Neutrophil (primary cell): Measurements from ENCODE around the gene ARMC12.

Experiments used
- H3K27ac ChIP-seq: fragments of 200-600 bp; sonication (generic); 2 replicates; pipeline ENCODE4 v1.5.1; 2016; ENCODE audit warnings: mild to moderate bottlenecking, moderate library complexity
- H3K27me3 ChIP-seq: fragments of 200-600 bp; sonication (generic); 2 replicates; pipeline ENCODE4 v1.6.0; 2016; ENCODE audit warnings: mild to moderate bottlenecking
- H3K36me3 ChIP-seq: fragments of 200-600 bp; sonication (generic); 2 replicates; pipeline ENCODE4 v1.5.1; 2017
- H3K4me1 ChIP-seq, 2 experiments: fragments of 200-600 bp in 1 of 2; sonication (generic) in 1 of 2; 1 replicate in 1 of 2; 2 replicates in 1 of 2; pipeline versions ENCODE4 v1.5.1 to v1.6.1; 2013 to 2016; ENCODE audit warnings: low read depth in 1 of 2, low read length in 1 of 2, mild to moderate bottlenecking in 1 of 2, moderate library complexity in 1 of 2; ENCODE audit not compliant: control insufficient read depth in 1 of 2, insufficient read depth in 1 of 2
- H3K4me3 ChIP-seq, 2 experiments: fragments of 200-600 bp in 1 of 2; sonication (generic) in 1 of 2; 1 replicate in 1 of 2; 2 replicates in 1 of 2; pipeline ENCODE4 v1.5.1; 2013 to 2016; ENCODE audit warnings: low read depth in 1 of 2, low read length in 1 of 2, mild to moderate bottlenecking in 1 of 2, moderate library complexity in 1 of 2
- H3K9me3 ChIP-seq: fragments of 200-600 bp; sonication (generic); 2 replicates; pipeline ENCODE4 v1.5.1; 2016
- CTCF ChIP-seq: fragments of 200-600 bp; sonication (generic); IDR thresholded peaks from 2 replicates; pipeline ENCODE4 v1.5.1; 2016; ENCODE audit warnings: antibody characterized with exemption

ARMC12 gene

GRCh38 chr6:35774116-35774794 lies 37.4 kb downstream of the ARMC12 start:
- Histone ChIP-seq H3K27ac (no peak overlapping the region), H3K4me1 (peaks cover 14 to 19% of the 10 kb centered on the region in 2 experiments), H3K9me3 (no peaks in the 10 kb centered on the region), H3K36me3 (no peaks in the 10 kb centered on the region), H3K4me3 (no peak overlapping the region), H3K27me3 (peaks cover 19% of the 10 kb centered on the region)
- TF ChIP-seq CTCF: no peak

GRCh38 chr6:35775031-35775430 lies 38.2 kb downstream of the ARMC12 start:
- H3K27me3 ChIP-seq: peaks cover 19% of the 10 kb centered on the region
- no peaks in the 10 kb centered on the region for H3K9me3 ChIP-seq
- TF ChIP-seq CTCF: no peak
- peaks cover 14 to 19% of the 10 kb centered on the region in 2 experiments for H3K4me1 ChIP-seq
- H3K27ac ChIP-seq: no peak overlapping the region
- H3K36me3 ChIP-seq: no peaks in the 10 kb centered on the region
- H3K4me3 ChIP-seq: no peak overlapping the region

- Histone ChIP-seq H3K4me3 (peak within 1 kb of the TSS; percentile 50 to 71), H3K4me1 (peaks cover 9 to 10% of the 10 kb centered on the region in 2 experiments), H3K36me3 (no peaks in the 10 kb centered on the region), H3K27ac (no peak within 1 kb of the TSS), H3K27me3 (peaks cover 19% of the 10 kb centered on the region), H3K9me3 (no peaks in the 10 kb centered on the region)
- TF ChIP-seq CTCF: no peak
Measured at GRCh38 chr6:35776364-35777215, 39.8 kb downstream of the ARMC12 start, which contains the start of gene CLPSL2. CLPSL2 (plus strand) TSS chr6:35776598; CDS start chr6:35776619, 21 bp downstream.

GRCh38 chr6:35777356-35778102 lies 40.7 kb downstream of the ARMC12 start:
- H3K4me3 ChIP-seq: no peak overlapping the region
- H3K27ac ChIP-seq: no peak overlapping the region
- peaks cover 19% of the 10 kb centered on the region for H3K27me3 ChIP-seq
- peaks cover 9 to 10% of the 10 kb centered on the region in 2 experiments for H3K4me1 ChIP-seq
- no peaks in the 10 kb centered on the region for H3K9me3 ChIP-seq
- TF ChIP-seq CTCF: no peak
- H3K36me3 ChIP-seq: no peaks in the 10 kb centered on the region

DNA sequence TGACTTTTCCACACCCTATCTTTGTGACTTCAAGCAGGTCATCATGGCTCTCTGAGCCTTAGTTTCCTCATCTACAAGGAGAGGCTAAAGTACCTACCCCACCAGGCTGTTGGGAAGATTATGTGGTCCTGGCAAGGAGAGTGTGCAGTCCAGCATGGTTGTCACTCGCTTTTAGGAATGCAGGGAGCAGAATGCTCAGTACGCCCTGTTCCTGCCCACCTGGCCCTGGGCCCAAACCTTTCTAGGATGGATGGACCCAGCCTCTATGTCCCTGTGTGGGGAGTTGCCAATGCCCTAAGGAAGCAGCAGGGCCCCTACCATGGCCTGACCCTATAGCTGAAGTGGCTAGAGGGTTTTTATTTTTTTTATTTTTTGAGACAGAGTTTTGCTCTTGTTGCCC lies 41.6 kb downstream of the ARMC12 start:
- peaks cover 9 to 10% of the 10 kb centered on the region in 2 experiments for H3K4me1 ChIP-seq
- H3K36me3 ChIP-seq: no peaks in the 10 kb centered on the region
- no peak for TF ChIP-seq CTCF
- no peaks in the 10 kb centered on the region for H3K9me3 ChIP-seq
- no peak overlapping the region for H3K4me3 ChIP-seq
- H3K27me3 ChIP-seq: peaks cover 19% of the 10 kb centered on the region
- no peak overlapping the region for H3K27ac ChIP-seq
